GM15510 (cell line): Measurements from ENCODE around the gene HELZ2.
A peak's percentile ranks its signal among the peaks of the same experiment; 100 is the strongest.

Experiments used
- POLR2A ChIP-seq: IDR thresholded peaks from 3 replicates; pipeline ENCODE4 v1.6.1; 2011; ENCODE audit warnings: borderline replicate concordance; ENCODE audit not compliant: insufficient read length; ENCODE audit errors: extremely low read depth

The HELZ2 gene

GRCh38 chr20:63574156-63574828 is at the start of gene HELZ2:
Gene HELZ2, minus strand, starts transcription at chr20:63574239. Its CDS starts 1,854 bp downstream, at chr20:63572385.
- TF ChIP-seq POLR2A = peak; percentile 57

GRCh38 chr20:63622732-63623131 is 48.7 kb upstream of the HELZ2 start:
- no peak for TF ChIP-seq POLR2A

GRCh38 chr20:63622096-63622495 is 48.1 kb upstream of the HELZ2 start:
- TF ChIP-seq POLR2A = no peak

- TF ChIP-seq POLR2A = no peak
These were observed 47.0 kb upstream of the HELZ2 start for GRCh38 chr20:63620991-63621390.

GRCh38 chr20:63619505-63619904 is 45.5 kb upstream of the HELZ2 start:
- no peak for TF ChIP-seq POLR2A

- TF ChIP-seq POLR2A = no peak
These were observed 45.0 kb upstream of the HELZ2 start for GRCh38 chr20:63619086-63619485.

GRCh38 chr20:63618291-63618980 is 44.4 kb upstream of the HELZ2 start:
- TF ChIP-seq POLR2A = no peak

- no peak for TF ChIP-seq POLR2A
These were observed 43.8 kb upstream of the HELZ2 start for GRCh38 chr20:63617876-63618265.

GRCh38 chr20:63617092-63617875 is 43.2 kb upstream of the HELZ2 start:
- no peak for TF ChIP-seq POLR2A

- no peak for TF ChIP-seq POLR2A
These were observed 38.4 kb upstream of the HELZ2 start for GRCh38 chr20:63612276-63612931.

- TF ChIP-seq POLR2A = no peak
These were observed 37.6 kb upstream of the HELZ2 start for GRCh38 chr20:63611646-63612045.

GRCh38 chr20:63610581-63611435 is 36.8 kb upstream of the HELZ2 start:
- no peak for TF ChIP-seq POLR2A

GRCh38 chr20:63606686-63607085 is 32.6 kb upstream of the HELZ2 start:
- TF ChIP-seq POLR2A = no peak

GRCh38 chr20:63602321-63602720 is 28.3 kb upstream of the HELZ2 start:
- no peak for TF ChIP-seq POLR2A
